ENCODE data around the gene RPL35.
A peak's percentile ranks its signal among the peaks of the same experiment; 100 is the strongest.

Gene RPL35

GRCh38 chr9:124869986-124870560, 8.3 kb upstream of the RPL35 start:
- peak overlapping the region; percentile 99 for H3K4me3 ChIP-seq (ENCODE audit: control insufficient read depth, low read depth, low read length)
- DNase-seq (ENCODE audit: low read depth): no peak
- TF ChIP-seq CTCF (IDR thresholded peaks at IDR 0.05; ENCODE audit: control insufficient read depth, insufficient read depth, low read depth, low read length, missing control alignments): no peak

- H3K4me3 ChIP-seq (ENCODE audit: control insufficient read depth, low read depth, low read length): peak overlapping the region; percentile 99
- no peak for DNase-seq (ENCODE audit: low read depth)
- TF ChIP-seq CTCF (IDR thresholded peaks at IDR 0.05; ENCODE audit: control insufficient read depth, insufficient read depth, low read depth, low read length, missing control alignments): no peak
Observed at GRCh38 chr9:124869466-124869985, 7.8 kb upstream of the RPL35 start.

GRCh38 chr9:124868511-124869465, 7.0 kb upstream of the RPL35 start:
- peak; percentile 26 for TF ChIP-seq CTCF (IDR thresholded peaks at IDR 0.05; ENCODE audit: control insufficient read depth, insufficient read depth, low read depth, low read length, missing control alignments)
- peak overlapping the region; percentile 99 for H3K4me3 ChIP-seq (ENCODE audit: control insufficient read depth, low read depth, low read length)
- no peak for DNase-seq (ENCODE audit: low read depth)

- DNase-seq (ENCODE audit: low read depth): no peak
- no peak for TF ChIP-seq CTCF (IDR thresholded peaks at IDR 0.05; ENCODE audit: control insufficient read depth, insufficient read depth, low read depth, low read length, missing control alignments)
- no peak overlapping the region for H3K4me3 ChIP-seq (ENCODE audit: control insufficient read depth, low read depth, low read length)
Observed at GRCh38 chr9:124863371-124863871, 1.7 kb upstream of the RPL35 start.

- peak overlapping the region; percentile 77 for H3K4me3 ChIP-seq (ENCODE audit: control insufficient read depth, low read depth, low read length)
- no peak for DNase-seq (ENCODE audit: low read depth)
- TF ChIP-seq CTCF (IDR thresholded peaks at IDR 0.05; ENCODE audit: control insufficient read depth, insufficient read depth, low read depth, low read length, missing control alignments): no peak
Observed at GRCh38 chr9:124860582-124861341, 995 bp downstream of the RPL35 start.

All from AG09309 (cell line).